Trophoblast cell (in vitro differentiated cells and primary cell): ENCODE measurements around the gene PLG.

Experiments used
- DNase-seq, 2 donors: peaks; one replicate each; pipeline ENCODE4 v3.0.0-alpha.2; 2016
- H2AFZ ChIP-seq: 2 replicates; pipeline ENCODE4 v1.6.1; 2013; ENCODE audit warnings: low read length, moderate library complexity, mild to moderate bottlenecking; ENCODE audit not compliant: insufficient read depth, poor library complexity
- H2AK5ac ChIP-seq: 2 replicates; pipeline ENCODE4 v1.6.1; 2013; ENCODE audit warnings: mild to moderate bottlenecking, low read length
- H2BK120ac ChIP-seq: 2 replicates; pipeline ENCODE4 v1.6.1; 2013; ENCODE audit warnings: low read length, mild to moderate bottlenecking, moderate library complexity; ENCODE audit not compliant: insufficient read depth, poor library complexity
- H2BK12ac ChIP-seq: 2 replicates; pipeline ENCODE4 v1.6.1; 2013; ENCODE audit warnings: mild to moderate bottlenecking, low read length, moderate library complexity
- H2BK5ac ChIP-seq: 2 replicates; pipeline ENCODE4 v1.6.1; 2013; ENCODE audit warnings: low read length, low read depth, moderate library complexity, mild to moderate bottlenecking; ENCODE audit not compliant: poor library complexity
- H3K14ac ChIP-seq: 2 replicates; pipeline ENCODE4 v1.6.1; 2013; ENCODE audit warnings: mild to moderate bottlenecking, low read length
- H3K18ac ChIP-seq: 2 replicates; pipeline ENCODE4 v1.6.1; 2013; ENCODE audit warnings: mild to moderate bottlenecking, low read length
- H3K23ac ChIP-seq: 2 replicates; pipeline ENCODE4 v1.6.1; 2013; ENCODE audit warnings: low read length
- H3K27ac ChIP-seq: 2 replicates; pipeline ENCODE4 v1.5.1; 2013; ENCODE audit warnings: low read depth, mild to moderate bottlenecking, inconsistent platforms, low read length, moderate library complexity
- H3K27me3 ChIP-seq: 2 replicates; pipeline ENCODE4 v1.6.1; 2013; ENCODE audit warnings: inconsistent platforms, mild to moderate bottlenecking, low read length, moderate library complexity; ENCODE audit not compliant: insufficient read depth
- H3K36me3 ChIP-seq, 2 experiments: 1 replicate in 1 of 2; 2 replicates in 1 of 2; pipeline ENCODE4 v1.6.1; 2013; ENCODE audit warnings: low read length in 2 of 2, mild to moderate bottlenecking in 2 of 2, moderate library complexity in 1 of 2; ENCODE audit not compliant: insufficient read depth in 2 of 2, control insufficient read depth in 1 of 2
- H3K4ac ChIP-seq: 2 replicates; pipeline ENCODE4 v1.6.1; 2013; ENCODE audit warnings: low read depth, mild to moderate bottlenecking, low read length, moderate library complexity
- H3K4me1 ChIP-seq, 2 experiments: 1 replicate in 1 of 2; 2 replicates in 1 of 2; pipeline ENCODE4 v1.6.1; 2013; ENCODE audit warnings: low read length in 2 of 2, mild to moderate bottlenecking in 2 of 2, moderate library complexity in 1 of 2; ENCODE audit not compliant: insufficient read depth in 2 of 2, control insufficient read depth in 1 of 2
- H3K4me2 ChIP-seq: 2 replicates; pipeline ENCODE4 v1.6.1; 2013; ENCODE audit warnings: inconsistent platforms, mild to moderate bottlenecking, low read length, moderate library complexity
- H3K4me3 ChIP-seq: 2 replicates; pipeline ENCODE4 v1.5.1; 2013; ENCODE audit warnings: mild to moderate bottlenecking, low read depth, low read length, inconsistent platforms
- H3K79me1 ChIP-seq: one replicate; pipeline ENCODE4 v1.6.1; 2013; ENCODE audit warnings: low read length
- H3K79me2 ChIP-seq: 2 replicates; pipeline ENCODE4 v1.6.1; 2013; ENCODE audit warnings: low read length, mild to moderate bottlenecking; ENCODE audit not compliant: control insufficient read depth, insufficient read depth, poor library complexity
- H3K9ac ChIP-seq: 2 replicates; pipeline ENCODE4 v1.6.1; 2013; ENCODE audit warnings: mild to moderate bottlenecking, low read length
- H3K9me3 ChIP-seq: 2 replicates; pipeline ENCODE4 v1.6.1; 2013; ENCODE audit warnings: low read depth, mild to moderate bottlenecking, control low read depth, inconsistent platforms, low read length; ENCODE audit not compliant: insufficient read depth
- H4K12ac ChIP-seq: 2 replicates; pipeline ENCODE4 v1.6.1; 2013; ENCODE audit warnings: low read depth, mild to moderate bottlenecking, low read length, moderate library complexity
- H4K8ac ChIP-seq: 2 replicates; pipeline ENCODE4 v1.6.1; 2013; ENCODE audit warnings: low read depth, mild to moderate bottlenecking, low read length, moderate library complexity
- H4K91ac ChIP-seq: one replicate; pipeline ENCODE4 v1.6.1; 2013; ENCODE audit warnings: low read depth, mild to moderate bottlenecking, low read length, moderate library complexity
- WGBS: extraction: QIAGEN DNeasy Blood & Tissue Kit; methylation state at CpG from one replicate; pipeline ENCODE4 v1.1.7; 2013; ENCODE audit warnings: missing lambda C conversion rate; ENCODE audit not compliant: insufficient read length, insufficient coverage; ENCODE audit errors: extremely low coverage; 5-methylcytosine and 5-hydroxymethylcytosine counted together

PLG gene

GRCh38 chr6:160792708-160793107 is 90.7 kb downstream of the PLG start:
- peaks cover 2% of the 10 kb centered on the region for H3K9me3 ChIP-seq
- H2AK5ac ChIP-seq = no peak overlapping the region
- no peak overlapping the region for H2AFZ ChIP-seq
- H3K4me3 ChIP-seq = no peak overlapping the region
- no peak overlapping the region for H3K27ac ChIP-seq
- peak; percentile 82 to 92 for DNase-seq
- no peak overlapping the region for H3K23ac ChIP-seq
- no peak overlapping the region for H2BK5ac ChIP-seq
- no peak overlapping the region for H2BK120ac ChIP-seq
- no peak overlapping the region for H4K8ac ChIP-seq
- H3K18ac ChIP-seq = no peak overlapping the region
- H3K14ac ChIP-seq = no peak overlapping the region
- no CpG with 5 or more reads among the region's 6 CpGs for WGBS
- no peaks in the 10 kb centered on the region for H3K79me2 ChIP-seq
- H3K27me3 ChIP-seq = no peaks in the 10 kb centered on the region
- no peaks in the 10 kb centered on the region for H3K79me1 ChIP-seq
- no peaks in the 10 kb centered on the region for H3K4me1 ChIP-seq
- H2BK12ac ChIP-seq = no peak overlapping the region
- no peaks in the 10 kb centered on the region for H3K36me3 ChIP-seq
- no peak overlapping the region for H3K9ac ChIP-seq
- H3K4me2 ChIP-seq = no peak overlapping the region
- H4K91ac ChIP-seq = no peak overlapping the region
- no peak overlapping the region for H3K4ac ChIP-seq
- no peak overlapping the region for H4K12ac ChIP-seq

DNA sequence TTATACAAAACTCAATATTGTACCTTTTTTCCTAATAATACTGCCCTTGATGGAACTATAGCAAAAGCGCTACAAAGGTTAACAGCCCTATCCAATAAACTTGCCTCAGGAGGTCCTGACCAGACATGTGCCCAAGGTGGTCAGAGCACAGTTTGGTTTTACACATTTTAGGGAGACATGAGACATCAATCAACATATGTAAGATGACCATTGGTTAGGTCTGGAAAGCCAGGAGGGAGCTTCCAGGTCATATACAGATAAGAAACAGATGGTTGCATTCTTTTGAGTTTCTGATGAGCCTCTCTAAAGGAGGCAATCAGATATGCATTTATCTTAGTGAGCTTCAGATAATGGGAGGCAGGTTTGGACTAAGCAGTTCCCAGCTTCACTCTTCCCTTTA is 91.6 kb downstream of the PLG start:
- WGBS = no CpG with 5 or more reads among the region's 1 CpG
- H3K27ac ChIP-seq = no peak overlapping the region
- H2AK5ac ChIP-seq = no peak overlapping the region
- no peak overlapping the region for H3K23ac ChIP-seq
- no peak overlapping the region for H4K8ac ChIP-seq
- no peaks in the 10 kb centered on the region for H3K27me3 ChIP-seq
- no peak overlapping the region for H2BK5ac ChIP-seq
- no peak overlapping the region for H4K91ac ChIP-seq
- no peak overlapping the region for H3K18ac ChIP-seq
- H3K4me3 ChIP-seq = no peak overlapping the region
- H3K79me1 ChIP-seq = no peaks in the 10 kb centered on the region
- no peaks in the 10 kb centered on the region for H3K36me3 ChIP-seq
- no peak overlapping the region for H3K4me2 ChIP-seq
- peak; percentile 3 to 52 for DNase-seq
- H3K9me3 ChIP-seq = peaks cover 2% of the 10 kb centered on the region
- H2AFZ ChIP-seq = no peak overlapping the region
- H2BK120ac ChIP-seq = no peak overlapping the region
- no peaks in the 10 kb centered on the region for H3K79me2 ChIP-seq
- no peak overlapping the region for H3K9ac ChIP-seq
- H4K12ac ChIP-seq = no peak overlapping the region
- no peak overlapping the region for H2BK12ac ChIP-seq
- H3K4me1 ChIP-seq = no peaks in the 10 kb centered on the region
- no peak overlapping the region for H3K14ac ChIP-seq
- H3K4ac ChIP-seq = no peak overlapping the region

- Histone ChIP-seq H3K9me3 (peaks cover 2% of the 10 kb centered on the region), H3K14ac (no peak overlapping the region), H3K4me1 (no peaks in the 10 kb centered on the region), H2BK12ac (no peak overlapping the region), H3K23ac (no peak overlapping the region), H4K91ac (no peak overlapping the region), H3K79me2 (no peaks in the 10 kb centered on the region), H3K27me3 (no peaks in the 10 kb centered on the region), H2BK5ac (no peak overlapping the region), H3K9ac (no peak overlapping the region), H2AK5ac (no peak overlapping the region), H2AFZ (no peak overlapping the region), H3K4ac (no peak overlapping the region), H4K12ac (no peak overlapping the region), H3K36me3 (no peaks in the 10 kb centered on the region), H3K4me3 (no peak overlapping the region), H3K4me2 (no peak overlapping the region), H3K27ac (no peak overlapping the region), H4K8ac (no peak overlapping the region), H2BK120ac (no peak overlapping the region), H3K79me1 (no peaks in the 10 kb centered on the region), H3K18ac (no peak overlapping the region)
- peak; percentile 40 to 75 for DNase-seq
- no CpG with 5 or more reads among the region's 1 CpG for WGBS
Observed at GRCh38 chr6:160795721-160796120, 93.7 kb downstream of the PLG start.

- Histone ChIP-seq H3K14ac (no peak overlapping the region), H3K18ac (no peak overlapping the region), H2AK5ac (no peak overlapping the region), H3K4me2 (no peak overlapping the region), H3K79me2 (no peaks in the 10 kb centered on the region), H3K9me3 (no peaks in the 10 kb centered on the region), H4K12ac (no peak overlapping the region), H2BK12ac (no peak overlapping the region), H3K9ac (no peak overlapping the region), H4K8ac (no peak overlapping the region), H2BK5ac (no peak overlapping the region), H2AFZ (no peak overlapping the region), H3K27ac (no peak overlapping the region), H3K4me3 (no peak overlapping the region), H4K91ac (no peak overlapping the region), H2BK120ac (no peak overlapping the region), H3K27me3 (no peaks in the 10 kb centered on the region), H3K23ac (no peak overlapping the region), H3K36me3 (no peaks in the 10 kb centered on the region), H3K4me1 (no peaks in the 10 kb centered on the region), H3K79me1 (no peaks in the 10 kb centered on the region), H3K4ac (no peak overlapping the region)
- no peak for DNase-seq
Observed at GRCh38 chr6:160798625-160799024, 96.6 kb downstream of the PLG start.
